GM19395 (cell line): ENCODE results near the gene GPR107.
A peak's percentile ranks its signal among the peaks of the same experiment; 100 is the strongest.

Source experiments
- ATAC-seq: cut with Tn5 transposase; IDR thresholded peaks from one replicate; pipeline ENCODE4 v1.9.1; 2021; ENCODE audit warnings: mild to moderate bottlenecking, moderate library complexity; ENCODE audit not compliant: unreplicated experiment

GPR107 gene

DNA sequence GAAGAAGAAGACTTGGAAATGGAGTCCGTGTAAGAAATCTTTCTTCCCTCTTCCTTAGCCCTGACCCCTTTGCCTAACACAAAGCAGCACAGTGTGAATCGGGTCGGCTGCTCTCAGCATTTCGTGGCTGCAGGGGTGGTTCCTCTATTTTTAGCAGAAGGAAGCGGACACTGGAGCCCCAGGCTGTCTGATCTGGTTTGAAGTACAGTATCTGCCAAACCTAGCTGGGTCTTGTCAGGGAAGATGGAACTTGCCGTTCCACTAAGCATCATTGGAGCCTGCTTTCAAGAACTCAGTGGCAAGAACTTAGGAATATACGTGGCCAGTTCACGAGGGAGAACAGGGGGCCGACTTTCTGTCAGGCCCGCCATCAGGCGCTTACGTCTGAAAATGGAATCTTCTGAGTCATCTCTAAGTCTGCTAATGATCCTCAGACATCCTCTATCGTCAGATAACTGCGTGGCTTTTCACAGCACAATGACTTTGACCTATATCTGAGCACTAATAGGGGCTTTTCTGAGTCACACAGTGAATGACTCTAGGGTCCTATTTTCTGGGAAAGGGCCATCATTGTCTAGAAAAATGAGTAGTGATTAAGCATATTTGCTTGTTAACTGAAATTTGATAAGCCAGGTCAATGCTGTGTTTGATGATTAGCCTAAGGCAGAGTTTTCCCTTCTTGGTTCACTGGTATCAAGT, 75.2 kb downstream of the GPR107 start:
- ATAC-seq: peak; percentile 59

DNA sequence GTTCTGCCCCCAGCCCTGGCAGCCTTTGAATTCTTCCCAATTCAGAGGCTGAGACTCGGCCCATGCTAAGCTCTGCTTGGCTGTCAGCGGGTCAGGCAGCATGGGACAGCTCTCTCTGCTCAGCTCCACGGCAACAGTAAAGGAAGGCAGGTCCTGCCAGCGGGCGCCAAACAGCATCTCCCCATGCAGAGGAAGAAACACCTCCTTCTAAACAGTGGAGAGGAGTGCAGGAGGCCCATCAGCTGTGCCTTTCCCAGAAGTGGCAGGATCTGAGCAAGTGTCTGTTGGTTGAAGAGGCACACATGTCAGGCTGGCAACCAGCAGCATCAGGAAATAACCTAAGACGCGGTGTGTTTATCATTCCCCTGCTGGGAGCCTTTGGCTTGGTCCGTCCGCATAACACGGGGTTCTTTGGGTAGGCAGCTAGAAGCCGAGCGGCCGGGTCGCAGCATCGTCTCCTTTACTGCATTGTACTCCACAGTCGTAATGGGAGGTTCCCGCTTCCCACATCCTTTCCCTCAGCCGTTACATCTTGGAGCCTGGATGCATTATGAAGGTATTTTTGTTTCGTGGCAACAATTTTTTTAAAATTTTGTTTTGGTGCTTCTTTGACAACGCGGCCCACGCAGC, 75.8 kb downstream of the GPR107 start:
- ATAC-seq: no peak

DNA sequence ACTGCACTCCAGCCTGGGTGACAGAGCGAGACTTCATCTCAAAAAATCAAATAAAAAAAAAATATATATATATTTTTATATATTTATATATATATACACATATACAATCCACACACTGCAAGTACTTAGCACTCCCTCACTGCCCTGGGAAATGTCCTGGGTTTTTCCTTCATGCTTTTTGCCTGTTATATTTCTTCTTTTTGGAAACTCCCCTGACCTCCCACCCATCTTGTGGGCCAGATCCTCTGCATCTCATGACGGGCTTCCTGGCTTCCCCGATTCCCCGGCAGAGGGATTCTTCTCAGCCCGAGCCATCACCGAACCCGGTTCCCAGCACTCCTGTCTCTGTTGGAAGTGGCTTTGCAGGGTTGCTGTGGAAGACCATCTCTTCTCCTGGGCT, 79.0 kb downstream of the GPR107 start:
- ATAC-seq: no peak

DNA sequence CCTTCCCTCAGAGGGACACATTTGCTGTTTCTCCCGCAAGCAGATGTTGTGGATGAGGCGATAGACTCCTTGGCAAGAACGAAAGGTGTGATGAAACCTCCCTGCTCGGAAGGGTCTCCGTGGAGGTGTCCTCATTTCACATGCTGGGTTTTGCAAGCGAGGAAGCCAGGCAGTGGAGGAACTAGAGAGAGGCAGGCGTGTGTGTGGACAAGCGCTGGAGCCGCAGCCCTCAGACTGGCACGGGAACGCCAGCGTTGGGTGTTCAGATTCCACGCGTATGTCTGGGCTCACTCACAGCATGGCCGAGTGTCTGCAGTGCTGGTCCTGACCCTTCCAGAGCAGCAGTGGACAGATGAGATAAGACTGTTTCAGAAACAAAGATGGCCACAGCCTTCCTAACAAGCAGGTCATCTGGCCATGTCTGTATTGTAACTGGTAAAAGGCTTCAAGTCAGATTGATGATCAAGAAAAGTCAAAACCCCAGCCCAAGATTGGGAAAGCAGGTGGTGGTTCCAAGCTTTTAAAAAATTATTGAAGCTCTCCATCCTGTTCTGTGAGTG, 83.5 kb downstream of the GPR107 start:
- ATAC-seq: no peak

DNA sequence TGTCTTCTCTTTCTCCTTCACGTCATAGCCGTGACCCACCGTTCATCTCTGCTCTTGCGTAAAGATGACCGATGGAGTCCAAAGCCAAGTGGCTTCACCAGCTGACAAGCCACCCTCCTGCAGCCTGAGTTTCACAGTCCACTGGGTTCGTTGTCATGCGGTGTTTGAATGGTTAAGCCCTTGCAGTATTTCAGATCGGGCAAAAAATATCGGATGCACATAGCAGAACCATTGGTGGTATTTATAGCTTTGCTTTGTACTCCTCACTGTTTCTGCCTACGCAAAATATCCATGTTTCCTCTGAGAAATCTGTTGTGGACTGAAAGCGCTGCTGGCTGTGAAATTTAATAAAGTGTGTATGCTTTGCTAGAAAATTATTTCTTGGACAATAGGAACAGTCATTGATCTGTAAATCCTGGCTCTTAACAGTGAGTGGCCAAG, 84.0 kb downstream of the GPR107 start:
- no peak for ATAC-seq

DNA sequence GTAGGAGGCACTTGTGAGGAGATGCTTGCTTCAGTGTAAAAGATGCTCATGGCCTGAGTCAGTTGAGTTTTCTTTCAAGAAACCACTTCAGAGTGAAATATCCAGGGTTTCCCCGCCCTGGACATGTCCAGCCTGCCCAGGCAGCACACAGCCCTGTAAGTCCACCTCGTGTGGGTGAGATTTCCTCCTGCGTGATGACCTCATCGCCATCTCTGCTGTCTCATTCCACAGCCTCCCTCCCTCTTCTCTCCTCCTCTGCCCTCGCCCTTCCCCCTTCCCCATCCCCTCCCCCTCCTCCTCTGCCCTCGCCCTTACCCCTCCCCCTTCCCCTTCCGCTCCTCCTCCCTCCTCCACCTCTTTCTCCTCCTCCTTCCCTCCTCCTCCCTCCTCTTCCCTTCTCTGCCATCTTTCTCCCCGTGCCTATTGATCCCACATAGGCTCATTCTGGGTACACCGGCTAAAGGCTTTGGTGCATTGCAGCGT, 84.5 kb downstream of the GPR107 start:
- no peak for ATAC-seq

DNA sequence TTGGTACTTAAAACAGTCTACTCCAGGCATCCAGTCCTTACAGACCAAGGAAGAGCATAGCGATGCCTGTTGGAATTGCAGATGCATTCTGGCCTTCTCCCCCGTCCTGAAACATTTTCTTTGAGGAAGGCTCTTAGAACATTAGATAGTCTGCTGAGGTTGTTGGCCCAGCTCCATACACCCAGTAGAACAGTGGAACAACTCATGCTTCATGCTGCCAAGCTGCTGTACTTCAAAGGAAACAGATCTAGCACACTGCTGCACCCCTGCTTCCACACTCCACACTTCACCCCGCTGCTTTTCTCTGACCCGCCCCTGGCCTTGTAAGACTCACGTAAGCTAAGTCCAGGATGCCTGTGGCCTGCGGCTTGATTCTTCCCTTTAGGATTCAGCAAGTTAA, 85.1 kb downstream of the GPR107 start:
- ATAC-seq: no peak

GRCh38 chr9:130139251-130139650, 85.5 kb downstream of the GPR107 start:
- ATAC-seq: no peak

DNA sequence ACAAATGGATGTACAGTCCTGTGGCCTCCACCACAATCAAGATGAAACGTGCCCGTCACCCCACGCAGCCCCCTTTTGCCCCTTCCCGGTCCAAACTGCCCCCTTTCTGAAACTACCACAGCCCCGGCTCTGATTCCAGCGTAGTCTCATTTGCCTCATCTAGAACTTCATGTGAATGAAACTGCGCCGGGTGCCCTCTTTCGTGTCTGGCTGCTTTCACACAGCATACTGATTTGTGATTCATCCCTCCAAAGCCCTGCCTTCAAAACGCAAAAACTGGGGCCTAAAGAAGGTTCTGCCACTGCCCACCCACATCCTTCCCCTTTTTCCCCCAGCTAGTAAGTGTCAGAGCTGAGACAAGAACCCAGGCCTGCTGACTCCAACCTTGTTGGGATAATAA, 87.0 kb downstream of the GPR107 start:
- ATAC-seq: no peak

GRCh38 chr9:130142056-130142455, 88.3 kb downstream of the GPR107 start:
- ATAC-seq: no peak

GRCh38 chr9:130142641-130143040, 88.9 kb downstream of the GPR107 start:
- ATAC-seq: no peak

DNA sequence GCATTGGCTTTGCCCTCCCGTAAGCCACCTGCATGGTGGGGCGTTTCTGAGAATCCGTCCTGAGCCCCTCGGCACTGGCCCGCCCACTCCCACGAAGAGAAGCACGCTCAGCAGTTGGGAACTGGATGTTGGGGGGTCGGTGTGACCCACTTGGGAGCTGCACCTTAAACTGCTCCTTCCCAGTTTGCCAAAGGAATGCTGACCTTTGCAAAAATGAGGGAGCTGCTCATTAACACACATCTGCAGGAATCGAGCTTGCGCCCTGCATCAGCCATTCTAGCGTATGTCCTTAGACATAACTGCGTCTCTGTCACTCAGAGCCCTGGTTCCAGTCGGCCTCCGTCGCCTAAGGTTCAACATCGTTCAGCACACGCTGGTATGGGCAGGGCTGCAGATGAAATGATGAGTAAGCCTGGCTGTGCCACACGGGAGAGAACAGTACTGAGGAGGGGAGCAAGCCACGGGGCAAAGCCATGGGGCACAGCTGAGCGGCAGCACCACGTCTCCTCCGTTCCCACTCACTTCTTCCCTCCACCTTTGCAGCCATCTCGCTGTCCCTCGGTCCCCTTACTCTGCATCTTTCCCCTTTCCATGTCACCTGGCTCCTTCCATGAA, 89.7 kb downstream of the GPR107 start:
- ATAC-seq: no peak

GRCh38 chr9:130143958-130144366, 90.3 kb downstream of the GPR107 start:
- ATAC-seq: no peak

DNA sequence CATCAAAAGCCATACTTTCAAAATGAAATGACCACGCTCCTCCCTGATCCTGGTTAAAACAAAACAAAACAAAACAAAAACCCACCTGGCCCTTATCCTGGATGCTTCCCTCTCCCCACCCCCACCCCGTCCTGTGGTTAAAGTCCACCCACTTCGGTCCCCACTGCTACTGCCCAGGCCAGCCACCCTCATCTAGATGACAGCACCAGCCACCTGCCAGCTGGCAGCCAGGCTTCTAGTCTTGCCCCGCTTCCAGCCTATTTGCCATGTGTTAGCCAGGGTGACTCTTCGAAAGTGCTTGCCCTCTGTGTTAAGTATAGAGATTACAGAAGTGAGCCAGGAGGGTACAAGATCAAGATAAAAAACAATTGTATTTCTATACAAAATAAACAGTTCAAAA, 91.0 kb downstream of the GPR107 start:
- no peak for ATAC-seq

DNA sequence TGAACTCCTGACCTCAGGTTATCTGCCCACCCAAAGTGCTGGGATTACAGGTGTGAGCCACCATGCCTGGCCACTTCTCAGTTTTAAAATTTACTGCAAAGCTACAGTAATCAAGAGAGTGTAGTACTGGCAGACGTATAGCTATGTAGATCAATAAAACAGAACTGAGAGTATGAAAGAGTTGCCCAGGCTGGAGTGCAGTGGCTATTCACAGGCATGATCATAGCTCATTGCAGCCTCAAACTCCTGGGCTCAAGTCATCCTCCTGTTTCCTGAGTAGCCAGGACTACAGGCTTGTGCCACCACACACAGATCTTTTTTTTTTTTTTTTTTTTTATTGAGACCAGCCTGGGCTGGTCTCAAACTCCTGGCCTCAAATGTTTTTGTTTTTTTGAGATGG, 92.0 kb downstream of the GPR107 start:
- no peak for ATAC-seq

DNA sequence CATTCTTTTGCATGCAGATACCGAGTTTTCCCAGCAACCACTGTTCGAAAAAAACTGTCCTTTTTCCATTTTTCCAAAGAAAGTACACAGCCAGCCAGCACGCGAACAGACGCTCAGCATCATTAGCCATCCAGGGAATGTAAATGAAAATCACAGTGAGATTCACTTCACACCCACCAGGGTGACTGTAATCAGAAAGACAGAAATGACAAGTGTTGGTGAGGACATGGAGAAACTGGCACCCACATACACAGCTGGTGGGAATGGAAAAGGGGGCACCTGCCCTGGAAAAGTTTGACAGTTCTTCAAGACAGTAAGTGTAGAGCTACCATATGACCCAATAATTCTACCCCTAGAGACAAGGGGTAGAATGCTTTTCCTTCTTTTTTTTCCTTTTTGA, 93.5 kb downstream of the GPR107 start:
- no peak for ATAC-seq

DNA sequence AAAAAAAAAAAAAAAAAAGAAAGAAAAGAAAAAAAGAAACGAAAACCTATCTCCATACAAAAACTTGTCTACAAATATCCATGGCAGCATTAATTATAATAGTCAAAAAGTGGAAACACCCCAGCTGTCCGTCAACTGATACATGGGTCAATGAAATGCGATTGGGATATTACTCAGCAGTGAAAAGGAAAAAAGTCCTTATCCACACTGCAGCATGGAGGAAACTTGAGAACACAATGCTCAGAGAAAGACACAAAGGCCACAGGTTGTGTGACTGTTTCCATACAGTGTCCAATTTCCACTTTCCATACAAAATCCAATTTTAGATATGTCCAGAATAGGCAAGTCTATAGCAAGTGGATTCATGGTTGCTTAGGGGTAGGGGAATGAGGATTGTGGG, 94.2 kb downstream of the GPR107 start:
- ATAC-seq: no peak

GRCh38 chr9:130149031-130149430, 95.3 kb downstream of the GPR107 start:
- no peak for ATAC-seq

DNA sequence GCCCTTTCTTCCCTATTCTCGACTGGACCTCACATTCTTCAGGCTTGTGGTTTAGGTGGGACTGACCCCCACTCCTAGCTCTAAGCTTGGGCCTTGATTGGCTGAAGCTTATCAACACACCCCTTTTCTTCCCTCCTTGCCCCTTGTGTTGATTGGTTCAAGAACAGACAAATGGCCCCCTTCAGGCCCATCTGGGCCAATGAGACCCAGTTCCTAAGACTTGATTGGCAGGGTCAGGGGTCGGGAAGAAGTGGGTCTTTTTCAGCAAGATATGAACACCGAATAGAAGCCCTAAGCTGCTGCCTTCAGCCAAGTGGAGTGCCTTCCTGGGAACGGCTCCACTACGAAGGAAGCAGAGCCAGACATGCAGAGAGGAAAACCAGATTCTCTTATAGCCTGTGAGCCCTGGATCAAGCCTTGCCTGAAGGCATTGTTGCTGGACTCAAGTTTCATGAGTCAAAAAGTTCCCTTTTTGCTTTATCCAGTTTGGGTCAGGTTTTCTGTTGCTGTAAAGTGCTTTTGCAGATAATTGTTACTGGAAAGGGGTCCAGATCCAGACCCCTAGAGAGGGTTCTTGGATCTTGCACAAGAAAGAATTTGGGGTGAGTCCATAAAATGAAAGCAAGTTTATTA, 96.1 kb downstream of the GPR107 start:
- no peak for ATAC-seq

- no peak for ATAC-seq
Observed at GRCh38 chr9:130150779-130151382, 97.2 kb downstream of the GPR107 start.

- ATAC-seq: no peak
Observed at GRCh38 chr9:130154816-130155215, 101.1 kb downstream of the GPR107 start.
